HG03460 (cell line): Measurements from ENCODE around the gene ZNF526.

Experiments
- ATAC-seq: cut with Tn5 transposase; IDR thresholded peaks from one replicate; pipeline ENCODE4 v1.9.1; 2021; ENCODE audit not compliant: unreplicated experiment

The ZNF526 gene

DNA sequence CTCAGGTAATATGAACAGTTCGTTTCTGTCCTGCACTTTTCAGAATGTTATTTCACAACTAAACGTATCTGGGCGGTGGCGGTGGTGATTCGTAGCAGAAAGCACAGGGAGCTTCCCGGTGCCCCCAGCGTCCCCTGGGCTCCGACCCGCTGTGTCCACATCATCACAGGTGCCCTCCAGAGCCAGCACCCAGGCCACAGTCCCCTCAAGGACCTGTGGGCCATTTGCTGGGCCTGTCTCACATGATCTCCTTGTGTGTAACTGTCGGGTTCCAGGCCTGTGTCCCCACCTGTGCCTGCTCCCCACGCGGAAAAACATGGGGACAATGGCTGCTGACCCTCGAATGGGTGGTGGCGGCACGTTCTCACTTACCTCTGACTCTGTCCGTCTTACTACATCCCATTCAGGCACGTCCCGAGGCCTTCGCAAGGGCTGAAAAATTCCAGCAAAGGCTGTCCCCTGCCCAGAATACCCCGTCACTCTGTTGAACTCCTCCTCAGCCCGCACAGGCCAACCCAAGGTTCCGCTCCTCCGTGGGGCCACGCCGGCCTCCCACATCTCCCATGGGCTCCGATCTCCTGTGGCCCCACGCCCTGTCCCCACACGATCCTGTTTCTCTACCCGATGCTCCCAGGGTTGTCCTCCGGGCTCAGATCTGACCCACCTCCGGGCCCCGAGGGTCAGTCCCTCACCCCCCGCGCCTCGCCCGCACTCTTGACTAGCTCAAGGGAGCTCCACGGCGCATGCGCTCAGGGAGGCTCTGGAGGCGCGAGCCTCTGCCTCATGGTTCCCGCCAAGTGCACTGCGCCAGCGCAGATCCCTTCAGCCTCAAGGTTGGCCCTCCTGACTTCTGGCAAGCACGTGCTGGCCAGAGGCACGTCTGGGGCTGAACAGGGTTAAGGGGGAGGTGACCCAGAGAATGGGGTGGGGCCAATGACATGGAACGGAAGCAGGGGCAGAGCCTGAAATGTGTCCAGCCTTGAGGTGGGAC is 23.8 kb upstream of the ZNF526 start:
- ATAC-seq = no peak

DNA sequence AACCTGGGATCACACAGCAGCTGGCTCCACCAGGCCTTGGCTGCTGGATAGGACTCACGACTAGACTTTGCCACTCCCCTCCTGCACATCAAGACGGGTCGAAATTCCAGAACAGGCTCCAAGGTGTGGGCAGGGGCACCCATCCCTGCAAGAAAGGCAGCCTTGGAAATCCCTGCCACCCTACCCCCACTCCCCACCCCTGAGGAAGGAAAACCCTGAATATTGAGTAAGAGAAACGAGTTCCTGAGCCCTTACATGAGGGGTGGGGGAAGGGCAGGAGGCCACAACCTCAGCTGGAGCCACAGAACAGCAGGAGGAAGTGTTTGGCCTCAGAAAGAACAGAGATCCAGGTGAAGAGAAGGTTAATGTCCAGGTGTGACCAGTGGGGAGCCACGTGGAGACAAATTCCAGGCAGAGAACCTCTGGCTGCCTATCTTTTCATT is 22.7 kb upstream of the ZNF526 start:
- ATAC-seq = no peak

GRCh38 chr19:42198676-42199439 is 21.3 kb upstream of the ZNF526 start:
- peak; percentile 53 for ATAC-seq

DNA sequence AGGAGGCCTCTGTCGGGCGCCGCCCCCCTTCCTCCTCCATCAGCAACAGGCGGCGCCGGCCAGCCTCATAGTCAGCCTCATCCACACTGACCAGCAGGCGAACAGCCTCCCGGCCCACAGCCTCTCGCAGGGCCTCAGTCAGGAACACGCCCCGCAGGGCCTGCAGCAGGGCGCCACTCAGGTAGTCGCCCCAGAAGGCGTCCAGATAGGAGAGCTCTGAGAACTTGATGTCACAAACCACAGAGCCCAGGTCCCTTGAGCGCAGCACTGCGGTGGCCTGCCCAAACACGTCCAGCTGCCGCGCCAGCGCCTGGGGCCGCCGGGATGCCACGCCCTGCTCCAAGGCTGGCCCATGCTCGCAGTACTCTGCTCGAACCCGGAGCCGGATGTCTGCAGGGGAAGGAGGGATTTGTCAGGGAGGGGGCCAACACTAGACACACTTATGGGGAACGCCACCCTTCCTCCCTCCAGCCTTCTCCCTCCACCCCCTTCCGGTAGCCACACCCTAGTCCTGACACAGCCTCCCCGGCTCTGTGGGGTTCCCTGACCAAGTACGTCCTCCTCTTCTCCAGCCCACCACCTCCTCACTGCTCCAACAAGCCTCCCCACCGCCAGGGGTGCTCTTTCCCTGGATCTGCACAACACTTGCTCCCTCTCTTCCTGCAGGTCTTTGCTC is 20.5 kb upstream of the ZNF526 start:
- ATAC-seq = peak; percentile 40

GRCh38 chr19:42200116-42200715 is 19.9 kb upstream of the ZNF526 start:
- no peak for ATAC-seq

GRCh38 chr19:42201489-42202289 is 18.4 kb upstream of the ZNF526 start:
- no peak for ATAC-seq

DNA sequence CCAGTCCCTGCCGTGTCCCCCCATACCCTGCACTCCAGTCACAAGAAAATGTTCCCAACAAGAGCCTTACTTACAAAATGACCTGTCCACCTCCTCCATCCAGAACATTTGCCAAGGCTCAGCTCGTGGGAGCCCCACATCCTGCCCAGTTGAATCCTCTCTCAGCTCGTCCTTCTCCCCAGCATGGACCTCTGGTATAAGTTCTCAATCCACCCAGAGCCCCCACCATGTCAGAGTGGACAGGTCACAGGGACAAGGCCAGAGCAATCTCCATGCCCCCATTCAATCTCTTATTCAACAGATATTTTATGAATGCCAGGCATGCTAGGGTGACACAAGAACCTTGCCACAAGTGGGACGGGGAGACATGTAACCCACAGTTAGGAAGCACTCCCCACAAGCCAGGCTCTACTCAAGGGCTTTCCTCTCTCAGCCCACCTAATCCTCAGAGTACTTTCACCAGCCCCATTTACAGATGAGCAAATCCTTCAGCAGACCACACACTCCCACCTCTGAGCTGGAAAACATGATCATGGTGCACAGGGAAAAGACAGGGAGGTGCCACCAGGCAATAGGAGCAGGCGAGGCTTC is 17.7 kb upstream of the ZNF526 start:
- ATAC-seq = no peak

DNA sequence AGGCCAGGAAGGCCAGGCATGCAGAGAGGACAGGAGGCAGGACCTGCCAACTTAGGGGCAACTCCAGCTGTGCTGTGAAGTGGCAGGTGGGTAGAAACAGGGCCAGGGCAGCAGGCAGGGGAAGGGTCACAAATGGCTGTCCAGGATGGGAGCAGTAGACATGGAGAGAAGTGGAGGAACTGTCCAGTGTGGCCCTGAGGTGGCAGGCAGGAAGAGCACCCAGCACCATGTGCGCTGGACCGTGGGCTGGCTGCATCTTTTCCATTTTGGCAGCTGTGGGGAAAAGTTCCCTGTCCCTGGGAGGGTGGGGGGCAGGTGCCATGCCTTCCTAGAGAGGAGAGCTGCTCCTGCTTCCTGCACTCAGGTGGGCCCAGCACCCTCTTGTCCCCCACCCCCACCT is 16.4 kb upstream of the ZNF526 start:
- ATAC-seq = no peak

DNA sequence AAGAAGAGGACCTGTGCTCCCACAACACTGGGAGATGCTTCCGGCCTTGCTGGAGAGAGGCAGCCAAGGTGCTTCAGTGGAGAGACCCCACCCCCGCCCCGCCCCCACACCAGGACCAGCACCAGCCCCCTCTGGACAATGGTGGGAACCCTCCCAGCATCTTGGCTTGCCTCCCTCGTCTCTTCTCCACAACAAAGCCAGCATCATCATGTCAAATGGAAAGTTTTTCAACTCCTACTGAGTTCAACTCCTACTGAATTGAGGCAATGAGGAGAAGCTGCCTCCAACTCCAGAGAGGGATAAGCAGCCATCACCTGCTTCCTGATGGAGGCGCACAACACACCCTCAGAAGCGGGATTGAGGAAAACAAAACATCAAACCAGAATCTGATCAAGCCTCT is 15.4 kb upstream of the ZNF526 start:
- no peak for ATAC-seq

DNA sequence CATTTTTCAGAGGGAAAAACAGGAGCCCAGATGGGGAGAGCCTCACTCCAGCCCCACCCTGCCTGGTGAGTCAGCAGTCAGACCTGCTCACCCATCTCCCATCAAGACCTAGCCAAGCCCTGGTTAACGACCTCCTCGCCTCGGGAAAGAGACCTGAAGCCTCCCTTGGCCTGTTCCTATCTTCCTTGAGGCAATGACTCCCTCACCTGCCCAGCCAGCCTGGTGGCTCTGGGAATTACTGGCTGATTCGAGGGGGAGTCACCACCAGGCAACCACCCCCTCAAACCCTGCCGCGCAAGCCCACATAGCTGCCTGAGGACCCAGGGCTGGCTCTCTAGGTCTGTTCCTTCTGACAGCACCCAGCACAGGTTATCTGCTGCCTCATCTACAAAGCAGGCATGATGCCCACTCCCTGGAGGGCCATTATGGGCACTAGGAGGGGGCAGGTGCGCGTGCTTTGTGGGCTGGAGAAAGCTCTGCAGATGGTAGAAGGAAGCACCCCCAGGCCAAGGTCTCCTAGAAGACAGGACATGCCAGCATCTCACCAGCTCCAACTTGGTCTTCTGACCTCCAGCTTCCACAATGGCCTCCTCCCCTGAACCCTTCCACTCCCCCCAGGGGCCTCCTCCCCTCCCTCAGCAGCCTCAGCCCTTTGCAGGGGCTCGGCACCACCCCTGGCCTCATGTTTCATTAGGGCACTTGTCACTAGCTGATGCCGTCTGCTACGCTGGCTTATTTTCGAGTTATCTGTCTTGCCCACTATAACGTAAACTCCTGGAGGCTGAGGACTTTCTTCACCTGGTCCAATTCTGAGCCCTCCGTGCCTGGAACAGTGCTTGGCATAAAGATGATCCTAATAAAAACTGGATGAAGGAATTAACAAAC is 13.0 kb upstream of the ZNF526 start:
- ATAC-seq = no peak

DNA sequence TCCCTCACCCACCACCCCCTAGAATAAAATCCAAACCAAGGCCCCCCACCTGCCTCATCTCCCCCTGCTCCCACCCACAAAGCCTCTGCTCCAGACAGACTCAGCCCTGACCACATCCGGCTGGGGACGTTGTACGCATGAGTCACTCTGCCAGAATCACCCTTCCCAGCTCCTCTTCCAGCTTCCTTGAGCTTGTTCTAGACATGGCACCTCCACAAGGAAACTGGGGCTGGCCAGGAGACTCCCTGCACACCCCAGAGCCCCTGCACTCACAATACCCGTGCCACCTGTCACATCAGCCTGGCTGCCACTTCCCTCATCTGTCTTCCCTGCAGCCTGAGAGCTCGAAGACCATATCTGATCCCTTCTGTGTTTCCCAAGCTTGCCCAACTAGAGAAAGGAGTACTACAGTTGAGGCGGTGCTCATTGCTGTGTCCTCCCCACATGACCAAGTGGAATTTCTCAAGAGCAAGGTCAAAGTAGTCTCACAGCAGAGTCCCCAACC is 12.3 kb upstream of the ZNF526 start:
- ATAC-seq = no peak

- ATAC-seq = no peak
Observed at GRCh38 chr19:42208612-42209011, 11.5 kb upstream of the ZNF526 start.

DNA sequence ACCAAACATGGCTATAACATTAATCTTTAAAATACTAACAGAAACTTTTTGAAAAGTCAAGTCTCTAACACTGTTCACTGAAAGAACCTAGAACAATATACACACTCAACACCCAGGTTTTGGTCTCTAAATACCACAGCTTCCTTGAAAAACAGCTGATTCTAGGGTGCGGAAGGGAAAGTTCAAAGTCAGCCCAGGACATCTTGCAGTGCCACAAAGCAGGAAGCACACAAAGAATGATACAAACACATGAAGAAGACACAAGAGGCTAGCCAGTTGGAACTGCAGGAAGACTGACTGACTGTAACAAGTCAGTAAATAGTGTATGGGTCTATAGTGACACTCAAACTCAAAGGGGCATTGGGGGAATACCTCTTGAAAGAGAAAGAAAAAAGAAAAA is 7.2 kb upstream of the ZNF526 start:
- no peak for ATAC-seq

- no peak for ATAC-seq
Observed at GRCh38 chr19:42214810-42215485, 5.2 kb upstream of the ZNF526 start.

DNA sequence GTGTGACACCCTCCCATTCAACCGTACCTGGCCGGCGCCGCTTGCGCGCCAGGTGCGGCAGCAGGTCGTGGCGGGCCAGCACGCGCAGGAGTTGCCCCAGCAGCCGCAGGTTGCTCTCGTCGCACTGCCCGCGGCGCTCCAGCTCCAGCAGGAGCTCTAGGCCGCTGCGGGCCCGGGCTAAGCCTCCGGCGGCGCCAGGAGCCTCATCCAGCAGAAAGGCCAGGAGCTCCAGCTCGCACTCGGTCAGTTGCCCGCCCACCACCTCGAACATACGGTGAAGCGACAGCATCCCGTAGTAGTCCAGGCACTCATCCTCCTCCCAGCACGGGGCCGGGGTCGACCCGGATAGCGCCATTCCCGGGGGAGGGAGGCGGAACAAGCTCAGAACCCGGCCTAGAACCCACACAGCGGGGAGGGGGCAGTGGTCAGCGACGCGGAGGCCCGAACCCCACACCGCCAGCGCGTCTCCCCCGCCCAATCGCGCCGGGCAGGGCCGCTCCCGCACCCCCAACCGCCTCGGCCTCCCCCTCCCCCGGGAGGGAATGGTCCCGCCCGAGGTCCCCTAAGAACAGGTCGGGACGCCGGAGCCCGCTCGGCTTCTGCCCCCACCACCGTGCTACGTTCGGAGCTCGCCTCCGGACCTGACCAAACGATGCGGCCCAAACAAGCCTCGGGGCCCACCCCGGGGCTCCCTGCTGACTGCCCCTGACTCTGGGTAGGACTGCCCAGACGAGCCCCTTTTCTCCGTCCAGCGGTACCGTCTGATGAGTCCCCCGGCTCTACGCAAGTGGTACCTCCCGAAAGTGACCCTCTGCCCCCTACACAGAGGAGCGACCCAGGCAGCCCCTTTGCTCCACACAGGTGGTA is 3.2 kb upstream of the ZNF526 start:
- ATAC-seq = peak; percentile 6

DNA sequence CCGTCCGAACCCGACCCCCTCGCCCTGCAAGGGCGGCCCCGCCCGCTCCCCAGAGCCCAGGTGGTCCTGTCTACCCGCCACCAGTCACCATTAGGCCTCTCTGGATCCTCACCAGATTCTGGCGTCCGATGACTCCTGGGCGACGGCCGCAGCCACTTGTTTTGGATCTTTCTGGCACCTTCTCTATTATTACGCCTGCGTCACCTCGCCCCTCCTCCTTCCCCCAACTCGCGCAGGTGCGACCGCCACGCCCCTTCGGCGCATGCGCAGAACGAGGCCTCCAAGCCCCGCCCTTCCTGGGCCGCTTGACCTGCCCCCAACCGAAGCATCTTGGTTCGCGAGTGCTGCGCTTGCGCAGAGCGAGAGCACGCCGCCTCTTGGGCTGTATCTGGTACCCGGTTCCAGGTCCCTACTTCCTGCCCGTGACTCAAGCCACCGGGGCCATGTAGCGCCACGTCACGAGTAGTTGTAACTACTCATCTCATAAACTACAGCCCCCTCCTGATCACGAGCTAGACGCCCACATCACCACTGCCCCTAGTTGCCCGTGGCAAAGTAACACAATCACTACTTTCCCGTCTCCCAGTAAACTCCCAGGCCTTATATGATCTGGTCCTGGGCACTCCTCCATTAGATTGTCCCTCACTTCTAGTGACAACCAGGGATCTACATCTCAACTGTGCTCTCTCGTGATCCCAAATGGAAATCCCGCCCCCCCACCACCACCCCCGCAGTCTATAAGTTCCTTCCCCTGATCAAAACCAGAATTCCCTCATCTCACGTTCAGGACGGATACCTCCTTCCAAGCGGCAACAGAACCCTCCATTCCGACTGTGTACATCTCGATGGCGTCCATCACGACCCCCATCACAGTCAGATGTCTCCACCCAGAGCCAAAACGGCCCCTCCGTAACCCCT is 2.3 kb upstream of the ZNF526 start, which contains the start of gene DEDD2:
Gene DEDD2 (minus strand): TSS at position 158 of the 918 bp plus-strand sequence. CDS start 670 bp downstream, outside the sequence.
- peak; percentile 59 for ATAC-seq
